HepG2 (cell line): ENCODE measurements around the gene MEGF11. TPM values are rescaled to one million over a fixed set of nuclear protein-coding genes. Genes with fewer than 3 reads are reported as not detected.

Experiments
- CBFB ChIP-seq: sonication (generic); formaldehyde crosslinking; IDR thresholded peaks from 2 replicates; pipeline ENCODE4 v1.4.0; 2020; ENCODE audit warnings: missing genetic modification reagents
- FOXA1 ChIP-seq, 2 experiments: fragments of 450-650 bp in 1 of 2; sonication (generic) in 1 of 2; formaldehyde crosslinking in 1 of 2; IDR thresholded peaks; 2 replicates each; pipeline versions ENCODE4 v1.4.0 to v1.6.1; 2016 to 2020; ENCODE audit warnings: missing genetic modification reagents in 1 of 2
- MAFK ChIP-seq, 2 experiments: IDR thresholded peaks in 1 of 2; conservative IDR thresholded peaks in 1 of 2; 2 replicates each; pipeline ENCODE4 v1.6.1; 2011; ENCODE audit warnings: improper control_type of control experiment in 2 of 2, low read length in 2 of 2
- PATZ1 ChIP-seq: sonication (generic); formaldehyde crosslinking; IDR thresholded peaks from 2 replicates; pipeline ENCODE4 v1.4.0; 2020; ENCODE audit warnings: missing genetic modification reagents
- RERE ChIP-seq: IDR thresholded peaks from 2 replicates; pipeline ENCODE4 v1.6.1; 2016; ENCODE audit warnings: low read depth, missing genetic modification reagents, missing compliant biosample characterization
- TCF7 ChIP-seq: sonication (generic); IDR thresholded peaks from 2 replicates; pipeline ENCODE4 v1.6.1; 2016; ENCODE audit warnings: antibody characterized with exemption, low read depth
- TFDP2 ChIP-seq: sonication (generic); formaldehyde crosslinking; IDR thresholded peaks from 2 replicates; pipeline ENCODE4 v1.4.0; 2020; ENCODE audit warnings: missing genetic modification reagents
- TFE3 ChIP-seq: IDR thresholded peaks from 2 replicates; pipeline ENCODE4 v1.6.1; 2016
- ZBTB7B ChIP-seq: sonication (generic); formaldehyde crosslinking; IDR thresholded peaks from 2 replicates; pipeline ENCODE4 v1.4.0; 2020; ENCODE audit warnings: missing genetic modification reagents
- ZNF710 ChIP-seq: sonication (generic); formaldehyde crosslinking; IDR thresholded peaks from 2 replicates; pipeline ENCODE4 v1.5.0; 2020; ENCODE audit warnings: mild to moderate bottlenecking, missing genetic modification reagents, borderline replicate concordance
- polyA plus RNA-seq, 8 experiments: library from polyadenylated mRNA; depleted of rRNA in 3 of 8; stranded (reverse) in 7 of 8; unstranded in 1 of 8; fragments of >200 nt; fragmentation: Illumina TruSeq in 4 of 8; extraction: Trizol in 4 of 8; gene quantifications; 2 replicates each; pipeline versions ENCODE4 v1.2.1 to v1.2.3, GENCODE V29; 2011 to 2016; ENCODE audit warnings: low read depth in 4 of 8, missing spikeins in 1 of 8, mixed read lengths in 1 of 8; ENCODE audit not compliant: insufficient read depth in 1 of 8
- total RNA-seq, 5 experiments: library from RNA; depleted of rRNA; stranded (reverse); fragments of >200 nt; fragmentation: Illumina TruSeq; extraction: Trizol; gene quantifications; 2 replicates each; pipeline ENCODE4 v1.2.3, GENCODE V29; 2016; ENCODE audit warnings: low read depth in 1 of 5

Gene MEGF11
- total and polyA plus RNA-seq, 2 of the 13 experiments (the other 11 are each of a cell fraction or from before 2014, with no cell fraction given) = not detected

GRCh38 chr15:66043264-66043663, 210.3 kb downstream of the MEGF11 start (continued):
- TF ChIP-seq MAFK (conservative IDR thresholded peaks at IDR 0.05 in 1 of 2, IDR thresholded peaks at IDR 0.05 in 1 of 2; ENCODE audit: low read length in 2 of 2) (no peak), CBFB (CRISPR knock-in tag) (peak; percentile 55; the same call in 1 of the 2 replicates), PATZ1 (CRISPR knock-in tag) (peak; percentile 52), ZNF710 (CRISPR knock-in tag) (no peak), RERE (0 out of 2 replicates have a peak, but pooled peaks have one; percentile 21), ZBTB7B (peak; percentile 36; the same call in 1 of the 2 replicates), TFDP2 (CRISPR knock-in tag) (no peak), TFE3 (CRISPR knock-in tag) (peak; percentile 69; the same call in 1 of the 2 replicates), FOXA1 (IDR thresholded peaks at IDR 0.05) (no peak), FOXA1 (CRISPR knock-in tag; IDR thresholded peaks at IDR 0.05) (peak; percentile 85), TCF7 (peak; percentile 48)
